GM21447 (cell line): ENCODE results near the gene MOV10.
"Not testable (repeated sequence)": the region's sequence is repeated elsewhere in the genome, so short reads cannot be mapped to it uniquely, and the experiment has no call there.

ENCODE experiments used
- ATAC-seq: cut with Tn5 transposase; IDR thresholded peaks from one replicate; pipeline ENCODE4 v1.9.1; 2021; ENCODE audit not compliant: unreplicated experiment

Gene MOV10

DNA sequence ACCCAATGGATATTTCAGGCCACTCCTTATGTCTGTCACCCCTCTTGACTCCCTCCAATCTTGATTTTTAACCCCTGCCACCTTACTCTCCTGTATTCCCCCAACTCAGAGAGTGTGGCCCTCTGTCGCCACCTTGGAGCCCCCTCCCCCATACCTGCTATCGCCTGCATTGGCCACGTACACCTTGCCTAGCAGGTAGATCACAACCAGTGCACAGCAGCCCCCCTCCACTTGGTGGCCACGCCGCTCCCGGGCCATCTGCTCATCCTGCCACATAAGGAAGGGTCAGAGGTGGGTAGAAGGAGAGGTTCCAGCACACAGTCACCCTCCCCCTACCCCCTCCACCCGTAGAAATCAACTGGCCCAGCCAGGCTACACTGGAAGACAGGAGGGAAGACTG, 37.7 kb downstream of the MOV10 start:
- ATAC-seq = no peak

DNA sequence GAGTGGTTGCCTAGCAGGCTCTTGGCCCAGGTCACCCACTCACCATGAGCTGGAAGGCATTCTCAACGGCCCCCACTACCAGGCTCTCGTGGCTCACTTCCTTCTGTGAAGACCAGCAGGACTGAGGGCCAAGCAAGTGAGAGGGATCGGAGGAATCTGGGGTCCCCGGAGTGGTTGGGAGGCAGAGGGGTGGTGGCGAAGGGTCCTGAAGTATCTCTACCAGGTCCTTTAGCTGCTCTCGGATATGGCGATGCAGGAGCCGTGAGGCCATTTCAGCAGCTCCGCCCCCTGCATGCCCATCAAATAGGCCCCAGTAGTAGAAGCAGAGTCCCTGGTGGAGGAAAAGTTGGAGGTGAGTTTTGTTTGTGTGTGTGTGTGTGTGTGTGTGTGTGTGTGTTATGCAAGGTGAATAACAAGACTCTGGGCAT, 38.3 kb downstream of the MOV10 start:
- ATAC-seq = no peak

DNA sequence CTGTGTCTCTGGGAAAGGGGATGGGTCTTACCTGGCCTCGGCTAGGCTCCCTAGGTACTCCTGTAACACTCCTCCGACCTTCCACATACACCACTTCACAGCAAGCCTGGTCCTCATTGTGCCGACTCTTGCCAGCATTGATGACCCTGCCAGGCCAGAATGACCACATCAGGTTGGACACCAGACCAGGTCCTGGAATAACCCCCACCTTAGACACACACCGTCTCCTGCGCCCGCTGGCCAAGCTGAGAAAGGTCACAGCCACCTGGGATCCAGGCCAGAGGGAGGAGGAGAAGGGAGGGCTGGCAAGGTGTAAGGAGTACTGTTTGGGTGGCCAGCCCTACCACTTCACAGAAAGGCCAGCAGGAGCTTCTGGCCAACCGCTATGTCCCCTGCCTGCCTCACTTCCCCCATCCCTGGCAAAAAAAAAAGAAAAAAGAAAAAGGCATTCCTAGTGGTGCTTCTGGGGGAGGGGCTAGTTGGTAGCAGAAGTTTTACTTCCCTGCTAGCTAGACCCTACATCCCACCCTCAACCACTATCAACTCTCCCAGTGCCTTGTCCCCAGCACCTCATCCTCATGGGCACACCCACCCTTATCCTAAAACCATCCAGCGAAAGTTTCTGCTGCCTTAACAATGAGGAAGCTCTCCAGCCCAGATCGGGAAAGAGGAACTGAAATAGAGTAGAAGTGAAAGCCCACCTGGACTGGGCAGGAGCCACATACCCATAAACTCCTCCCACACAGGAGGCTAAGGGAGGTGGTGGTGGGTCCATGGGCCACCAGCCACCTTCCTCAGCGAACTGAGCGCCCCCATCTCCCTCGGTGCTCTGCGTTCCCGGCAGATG, 39.2 kb downstream of the MOV10 start:
- ATAC-seq = peak; percentile 39

DNA sequence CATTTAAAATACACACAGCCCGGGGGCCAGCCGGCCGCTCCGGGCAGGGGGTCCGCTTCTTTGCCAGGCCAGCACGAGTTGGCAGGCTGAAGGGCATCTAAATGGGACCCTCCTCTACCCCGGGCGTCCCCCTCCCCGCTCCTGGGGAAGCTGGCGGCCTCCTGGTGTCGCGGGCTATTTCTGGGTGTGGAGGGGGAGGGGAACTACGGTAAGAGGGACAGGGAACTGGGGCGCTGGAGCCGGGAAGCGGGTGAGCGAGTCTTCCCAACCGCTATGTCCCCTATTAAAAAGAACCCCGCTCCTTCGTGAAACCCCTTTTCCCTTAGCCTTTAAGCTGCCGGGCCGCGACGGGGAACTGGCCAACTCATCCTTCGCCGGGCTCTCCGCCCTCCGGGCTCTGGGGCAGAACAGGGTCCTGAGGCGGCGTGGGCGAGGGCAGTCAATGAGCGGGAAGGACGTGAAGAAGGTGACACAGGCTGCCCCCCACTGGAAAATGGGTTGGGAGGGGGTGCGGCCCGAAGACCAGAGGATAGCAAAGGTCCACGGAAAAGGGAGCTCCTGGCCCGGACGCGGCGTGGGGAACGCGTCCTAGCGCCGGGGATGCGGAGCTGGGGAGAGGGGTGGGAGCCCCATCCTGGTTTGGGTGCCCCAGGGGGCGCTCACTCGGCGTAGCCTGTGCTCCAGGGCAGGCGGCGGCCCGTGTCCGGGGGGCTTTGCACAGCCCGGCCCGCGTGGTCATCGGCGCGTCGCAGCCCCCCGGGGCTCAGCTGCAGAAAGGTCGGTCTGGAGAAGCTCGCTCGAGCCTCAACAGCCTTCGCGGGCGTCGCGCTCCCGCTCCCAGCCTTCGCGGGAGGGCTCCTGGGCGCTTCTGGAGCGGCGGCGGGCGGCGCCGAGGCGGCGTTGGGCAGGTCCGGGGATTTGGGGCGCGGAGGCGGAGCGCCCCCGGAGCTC, 40.1 kb downstream of the MOV10 start:
- ATAC-seq = peak; percentile 1

DNA sequence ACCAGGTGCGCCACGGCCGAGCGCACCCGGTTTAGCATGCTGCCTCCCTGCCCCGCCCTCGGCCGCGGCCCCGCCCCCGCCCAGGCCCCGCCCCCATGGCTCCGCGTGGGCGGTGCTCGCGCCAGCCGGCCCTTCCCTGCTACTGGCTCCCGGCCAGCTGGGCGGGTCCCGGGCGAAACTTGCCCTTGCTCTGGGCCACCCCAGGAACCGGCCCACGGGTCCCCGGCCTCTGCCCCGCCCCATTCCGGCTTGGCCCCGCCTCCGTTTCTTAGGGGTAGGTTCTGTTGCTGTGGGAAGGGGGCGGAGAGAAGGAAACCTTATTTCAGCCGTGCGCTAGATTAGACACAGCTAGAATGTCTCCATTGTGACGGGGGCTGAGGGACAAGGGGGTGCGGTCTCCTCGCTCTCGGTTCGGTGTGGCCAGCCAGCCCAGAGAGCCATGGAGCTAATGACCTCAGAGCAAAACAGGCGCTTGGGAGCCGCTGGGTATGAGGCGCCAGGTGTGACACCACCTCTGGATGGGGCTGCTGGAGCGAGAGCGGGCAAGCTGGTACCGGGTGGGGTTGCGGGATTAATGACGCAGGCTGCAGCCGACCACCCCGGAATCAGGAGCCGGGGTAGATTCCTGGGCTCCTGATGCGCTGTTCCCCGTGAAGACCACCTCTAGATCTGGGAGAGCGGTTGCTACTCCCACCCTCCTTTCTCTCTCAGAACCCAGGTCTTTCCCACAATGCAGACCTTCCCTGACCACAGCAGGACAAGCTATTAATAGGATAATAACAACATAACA, 41.0 kb downstream of the MOV10 start, which contains the start of gene PPM1J:
Gene PPM1J, minus strand, starts transcription at position 69 of the 790 bp plus-strand sequence. Its CDS starts 31 bp downstream, at position 38.
- ATAC-seq = peak; percentile 72

DNA sequence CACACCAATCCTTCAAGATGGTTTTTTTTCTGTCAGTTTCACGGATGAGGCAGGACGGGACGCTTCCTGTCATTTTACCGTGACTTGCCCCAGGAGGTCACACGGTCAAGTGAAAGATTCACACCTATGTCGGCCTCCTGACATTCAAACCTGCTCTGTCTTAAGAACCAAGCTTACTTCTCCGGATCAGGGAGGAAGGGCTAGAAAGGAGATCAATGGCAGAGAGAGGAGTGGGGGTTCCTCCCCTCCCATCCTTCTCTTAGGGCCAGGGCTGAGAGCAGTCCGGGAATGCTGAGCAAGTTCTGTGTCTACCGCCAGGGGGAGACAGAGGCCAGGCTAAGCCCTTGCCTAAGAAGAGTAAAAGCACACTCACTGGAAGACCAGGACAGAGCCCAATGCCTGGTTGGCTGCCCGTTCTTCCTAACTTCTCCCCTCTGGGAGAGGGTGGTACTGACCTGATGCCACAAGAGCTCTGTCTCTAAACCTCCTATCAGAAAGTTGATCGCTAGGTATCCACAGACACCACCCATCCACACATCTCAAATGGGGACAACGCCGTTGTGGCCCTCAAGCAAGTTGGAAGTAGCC, 41.8 kb downstream of the MOV10 start:
- ATAC-seq = peak; percentile 35

DNA sequence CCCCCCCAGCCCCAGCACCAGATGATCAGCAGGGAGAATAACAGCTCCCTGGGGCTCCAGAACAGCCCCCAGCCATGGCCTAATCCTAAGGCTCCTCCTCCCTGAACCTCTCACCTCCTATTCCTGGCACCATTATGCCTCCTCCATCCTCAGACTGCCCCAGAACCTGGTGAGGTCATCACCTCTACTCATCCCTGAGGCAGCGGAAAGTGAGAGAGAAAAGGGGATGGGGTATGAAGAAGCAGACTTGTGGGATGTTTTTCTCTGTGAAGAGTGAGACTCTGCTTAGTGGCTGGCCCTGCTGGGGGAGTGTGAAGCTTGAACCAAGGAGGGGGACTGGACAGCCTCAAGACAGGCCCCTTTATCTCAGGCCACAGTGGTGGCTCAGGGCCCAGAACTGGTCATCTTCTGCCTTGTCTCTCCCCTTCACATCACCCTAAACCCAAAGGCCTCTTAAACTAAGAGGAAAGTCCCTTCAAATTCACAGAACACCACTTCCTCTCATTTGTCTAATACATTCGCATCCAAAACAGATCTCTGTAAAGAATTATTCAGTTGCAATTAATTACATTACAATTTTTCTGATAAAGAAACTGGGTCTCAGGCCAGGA, 42.9 kb downstream of the MOV10 start:
- no peak for ATAC-seq

DNA sequence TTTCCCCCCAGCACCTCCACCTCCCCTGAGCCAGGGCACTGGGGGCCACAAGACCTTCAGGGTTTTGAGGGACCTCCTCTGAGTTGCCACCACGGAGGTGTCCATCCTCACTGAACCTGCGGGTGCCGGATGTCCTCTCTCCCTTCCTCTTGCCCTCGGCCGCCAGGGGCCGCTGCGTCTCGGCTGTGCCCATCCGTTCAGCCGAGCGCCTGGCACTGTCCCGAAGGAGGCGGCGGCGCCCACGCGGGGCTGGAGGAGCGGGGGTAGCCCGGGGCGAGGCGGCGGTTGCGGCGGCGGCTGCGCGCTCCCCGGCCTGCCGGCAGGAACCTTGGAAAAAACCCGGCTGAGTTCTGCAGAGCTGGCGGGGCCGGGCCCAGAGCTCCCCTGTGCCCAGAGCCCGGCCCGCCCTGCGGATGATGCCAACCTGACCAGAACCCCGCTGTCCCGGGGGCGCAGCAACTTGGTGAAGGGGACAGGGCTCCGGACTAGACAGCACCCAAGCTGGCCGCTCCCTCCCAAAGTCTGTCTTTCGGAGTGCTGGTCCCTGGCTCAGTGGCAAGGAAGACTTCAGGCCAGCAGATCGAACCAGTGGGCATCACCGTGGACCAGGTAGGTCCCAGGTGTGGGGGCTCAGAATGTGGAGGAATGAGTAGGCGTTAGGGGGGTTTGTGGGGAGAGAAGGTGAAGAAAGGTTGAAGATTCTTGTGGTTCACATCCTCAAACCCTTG, 44.4 kb downstream of the MOV10 start:
- ATAC-seq = no peak

DNA sequence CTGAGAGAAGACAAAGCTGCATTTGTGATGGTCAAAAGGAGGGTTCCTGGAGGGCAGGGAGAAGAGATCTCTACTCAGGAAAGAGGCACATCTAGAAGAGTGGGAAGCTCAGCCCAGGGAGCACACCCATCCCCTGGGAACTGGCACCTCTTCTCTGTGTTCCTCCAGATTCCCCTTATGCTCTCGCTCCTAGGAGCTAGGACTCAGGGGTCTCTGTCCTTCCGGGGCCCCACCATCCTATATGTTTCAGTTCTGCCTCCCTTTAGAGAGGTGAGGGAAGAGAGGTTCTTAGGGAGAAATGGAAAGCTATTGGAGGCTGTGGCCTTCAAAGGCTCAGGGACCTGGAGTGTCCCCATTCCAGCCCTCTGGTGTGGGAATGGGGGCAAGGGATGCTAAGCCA, 45.2 kb downstream of the MOV10 start:
- ATAC-seq = no peak

DNA sequence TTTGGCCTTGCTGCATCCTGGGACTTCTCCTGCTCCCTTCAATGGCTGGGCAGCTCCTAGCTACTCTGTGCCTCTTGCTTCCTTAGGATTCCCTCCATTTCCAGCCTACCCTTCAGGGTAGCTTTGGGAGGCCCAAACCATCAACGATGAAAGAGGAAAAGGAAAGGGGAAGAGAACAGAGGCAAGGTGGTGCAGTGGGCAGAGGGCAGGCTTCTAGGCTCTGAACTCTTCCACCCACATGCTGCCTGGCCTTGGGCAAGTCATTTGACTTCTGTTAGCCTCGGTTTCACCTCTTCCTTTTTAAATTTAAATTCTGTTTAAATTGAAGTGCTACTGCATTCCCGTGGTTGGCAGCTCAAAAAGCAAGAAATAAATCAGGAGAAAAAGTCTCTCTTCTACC, 46.3 kb downstream of the MOV10 start:
- ATAC-seq = no peak

DNA sequence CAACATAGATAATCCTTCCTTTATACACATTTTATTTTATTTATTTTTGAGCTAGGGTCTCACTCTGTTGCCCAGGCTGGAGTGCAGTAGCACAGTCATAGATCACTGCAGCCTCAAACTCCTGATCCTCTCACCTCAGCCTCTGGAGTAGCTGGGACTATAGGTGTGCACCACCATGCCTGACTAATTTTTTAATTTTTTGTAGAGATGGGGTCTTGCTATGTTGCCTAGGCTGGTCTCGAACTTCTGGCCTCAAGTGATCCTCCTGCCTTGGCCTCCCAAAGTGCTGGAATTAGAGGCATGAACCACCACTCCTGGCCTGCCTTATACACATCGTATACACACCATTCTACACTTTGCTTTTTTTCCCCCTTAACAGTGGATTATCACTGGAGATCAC, 46.8 kb downstream of the MOV10 start:
- ATAC-seq = not testable (repeated sequence)

DNA sequence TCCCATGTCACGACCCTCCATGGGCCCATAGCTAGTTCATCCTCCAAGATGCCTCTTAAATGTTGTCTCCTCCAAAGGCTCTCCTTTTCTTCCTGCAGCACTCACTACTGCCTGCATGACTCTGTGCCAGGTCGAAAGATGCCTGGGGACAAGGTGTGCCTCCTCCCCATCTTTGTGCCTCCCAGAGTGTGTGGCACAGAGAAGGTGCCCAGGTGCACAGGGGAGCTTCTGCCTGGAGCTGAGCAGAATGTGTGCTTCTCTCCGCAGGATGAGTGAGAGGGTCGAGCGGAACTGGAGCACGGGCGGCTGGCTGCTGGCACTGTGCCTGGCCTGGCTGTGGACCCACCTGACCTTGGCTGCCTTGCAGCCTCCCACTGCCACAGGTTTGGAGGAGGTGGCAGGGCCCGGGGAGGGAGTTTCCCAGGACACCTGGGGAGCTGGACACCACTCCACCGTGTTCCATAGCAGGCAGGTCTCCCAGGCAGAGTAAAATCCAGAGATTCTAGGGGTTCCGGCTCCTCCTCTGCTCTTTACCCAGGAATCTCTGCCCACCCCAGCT, 47.6 kb downstream of the MOV10 start:
- ATAC-seq = no peak

DNA sequence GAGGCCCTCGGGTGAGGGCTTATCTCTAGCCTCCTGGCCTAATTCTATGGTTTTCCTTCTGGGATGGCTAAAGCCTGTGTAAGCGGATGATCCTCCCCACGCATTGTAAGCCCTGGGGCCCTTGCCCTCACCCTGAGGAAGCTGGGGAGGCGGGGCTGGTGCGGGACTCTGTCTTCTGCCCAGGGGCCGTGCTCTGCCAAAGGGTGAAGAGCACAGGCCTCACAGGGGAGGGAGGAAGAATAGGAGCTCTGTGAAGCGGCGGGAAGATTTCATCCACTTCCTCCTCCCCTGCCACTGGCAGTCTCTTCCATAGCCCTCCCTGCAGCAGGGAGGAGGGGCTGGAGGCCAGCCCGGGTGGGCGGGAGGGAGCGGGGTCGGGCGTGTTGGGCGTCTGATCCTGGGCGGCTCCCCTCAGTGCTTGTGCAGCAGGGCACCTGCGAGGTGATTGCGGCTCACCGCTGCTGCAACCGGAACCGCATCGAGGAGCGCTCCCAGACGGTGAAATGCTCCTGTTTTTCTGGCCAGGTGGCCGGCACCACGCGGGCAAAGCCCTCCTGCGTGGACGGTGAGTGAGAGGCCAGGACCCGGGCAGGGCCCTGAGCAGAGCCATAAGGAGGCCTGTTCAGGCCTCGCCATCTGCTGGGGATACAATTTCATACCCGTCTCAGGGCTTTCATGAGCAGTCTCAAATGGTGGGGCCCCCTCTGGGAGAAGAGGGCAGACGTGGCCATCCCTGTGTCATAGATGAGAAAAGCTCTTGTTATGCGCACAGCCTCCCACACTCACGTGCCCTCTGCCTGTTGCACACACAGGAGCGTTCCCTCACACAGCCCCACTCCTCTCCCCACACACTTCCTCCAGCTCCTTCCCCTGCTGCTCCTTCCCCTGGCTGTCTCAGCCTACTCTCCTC, 48.4 kb downstream of the MOV10 start:
- ATAC-seq = no peak

DNA sequence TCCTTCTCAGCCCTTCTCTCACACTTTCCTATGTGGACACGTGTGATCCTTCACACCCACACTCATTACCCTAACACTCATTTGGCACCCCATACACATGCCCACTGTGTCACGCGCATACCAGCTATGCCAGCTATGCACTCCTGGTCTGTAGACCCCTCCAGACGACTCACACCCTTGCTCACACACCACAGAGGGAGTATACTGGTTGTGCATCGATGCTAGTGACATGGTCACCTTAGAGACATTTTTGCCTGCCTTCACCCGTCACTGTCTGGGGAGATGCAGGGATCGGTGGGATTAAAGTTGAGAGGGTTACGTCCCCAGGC, 49.0 kb downstream of the MOV10 start:
- ATAC-seq = no peak

DNA sequence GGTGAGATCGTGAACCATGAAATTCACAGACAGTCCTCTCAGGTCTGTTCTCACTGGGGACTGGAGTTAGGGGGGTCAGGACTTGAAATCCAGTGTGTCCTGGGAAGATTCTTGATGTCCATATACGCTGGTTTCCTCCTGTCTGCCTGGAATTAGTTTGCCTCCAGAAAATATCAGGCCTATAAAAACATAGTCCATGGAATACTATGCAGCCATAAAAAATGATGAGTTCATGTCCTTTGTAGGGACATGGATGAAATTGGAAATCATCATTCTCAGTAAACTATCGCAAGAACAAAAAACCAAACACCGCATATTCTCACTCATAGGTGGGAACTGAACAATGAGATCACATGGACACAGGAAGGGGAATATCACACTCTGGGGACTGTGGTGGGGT, 49.8 kb downstream of the MOV10 start:
- not testable (repeated sequence) for ATAC-seq

DNA sequence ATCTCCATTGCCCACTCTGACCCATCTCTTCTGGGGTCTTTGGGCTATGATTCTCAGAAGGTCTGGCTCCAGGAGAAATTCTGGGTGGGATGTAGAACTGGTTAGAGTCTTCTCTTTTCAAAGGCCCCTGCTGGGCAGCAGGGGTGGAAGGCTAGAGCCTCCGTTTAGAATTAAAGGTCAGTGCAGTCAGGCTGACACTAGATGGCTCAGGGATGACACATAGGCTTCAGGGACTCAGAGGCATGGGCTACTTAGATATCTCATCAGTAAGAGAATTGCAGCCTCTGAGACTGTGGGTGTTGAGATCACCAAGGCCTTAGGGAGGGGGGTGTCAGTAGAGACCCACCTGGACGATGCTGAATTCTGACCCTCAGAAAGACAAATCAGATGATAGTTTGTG, 53.3 kb downstream of the MOV10 start:
- no peak for ATAC-seq

DNA sequence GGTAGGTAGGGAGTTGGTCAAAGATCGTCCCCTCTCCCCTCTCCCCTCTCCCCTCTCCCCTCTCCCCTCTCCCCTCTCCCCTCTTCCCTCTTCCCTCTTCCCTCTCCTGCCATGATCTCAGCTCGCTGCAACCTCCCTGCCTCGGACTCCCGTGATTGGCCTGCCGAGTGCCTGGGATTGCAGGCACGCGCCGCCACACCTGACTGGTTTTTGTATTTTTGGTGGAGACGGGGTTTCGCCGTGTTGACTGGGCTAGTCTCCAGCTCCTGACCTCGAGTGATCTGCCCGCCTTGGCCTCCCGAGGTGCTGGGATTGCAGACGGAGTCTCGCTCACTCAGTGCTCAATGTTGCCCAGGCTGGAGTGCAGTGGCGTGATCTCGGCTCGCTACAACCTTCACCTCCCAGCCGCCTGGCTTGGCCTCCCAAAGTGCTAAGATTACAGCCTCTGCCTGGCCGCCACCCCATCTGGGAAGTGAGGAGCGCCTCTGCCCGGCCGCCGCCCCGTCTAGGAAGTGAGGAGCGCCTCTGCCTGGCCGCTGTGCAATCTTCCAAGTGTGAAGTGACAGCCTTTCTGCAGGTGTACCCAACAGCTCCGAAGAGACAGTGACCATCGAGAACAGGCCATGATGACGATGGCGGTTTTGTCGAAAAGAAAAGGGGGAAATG, 54.0 kb downstream of the MOV10 start:
- ATAC-seq = not testable (repeated sequence)

DNA sequence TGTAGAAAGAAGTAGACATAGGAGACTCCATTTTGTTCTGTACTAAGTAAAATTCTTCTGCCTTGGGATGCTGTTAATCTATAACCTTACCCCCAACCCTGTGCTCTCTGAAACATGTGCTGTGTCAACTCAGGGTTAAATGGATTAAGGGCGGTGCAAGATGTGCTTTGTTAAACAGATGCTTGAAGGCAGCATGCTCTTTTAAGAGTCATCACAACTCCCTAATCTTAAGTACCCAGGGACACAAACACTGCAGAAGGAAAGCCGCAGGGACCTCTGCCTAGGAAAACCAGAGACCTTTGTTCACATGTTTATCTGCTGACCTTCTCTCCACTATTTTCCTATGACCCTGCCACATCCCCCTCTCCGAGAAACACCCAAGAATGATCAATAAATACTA, 54.6 kb downstream of the MOV10 start:
- ATAC-seq = not testable (repeated sequence)
